SIG-M5 treated with dmso at 0.1 percent for 504 hours (cell line): Measurements from ENCODE around the gene LRRC7.

ENCODE experiments used
- DNase-seq: peaks from one replicate; lab custom pipeline; 2025; ENCODE audit not compliant: unreplicated experiment; lab: John Stamatoyannopoulos, UW

The LRRC7 gene

DNA sequence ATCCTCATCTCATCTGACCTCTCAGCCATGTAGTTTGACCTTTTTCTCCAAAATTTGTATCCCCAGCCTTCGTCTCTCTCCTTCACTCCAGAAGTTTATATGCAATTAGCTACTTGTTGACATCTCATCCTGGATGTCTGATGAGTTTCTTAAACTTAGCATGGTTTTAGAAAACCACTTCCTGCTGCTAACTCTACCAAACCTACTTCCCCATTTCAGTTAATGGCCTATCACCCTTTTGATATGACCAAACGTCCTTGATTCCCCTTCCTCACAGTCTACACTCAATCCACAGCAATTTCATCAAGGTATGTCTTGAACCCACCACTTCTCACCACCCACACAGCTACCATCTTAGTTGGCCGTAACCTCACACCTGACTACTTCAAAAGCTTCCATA, 515.8 kb downstream of the LRRC7 start:
- peak; percentile 70 for DNase-seq

DNA sequence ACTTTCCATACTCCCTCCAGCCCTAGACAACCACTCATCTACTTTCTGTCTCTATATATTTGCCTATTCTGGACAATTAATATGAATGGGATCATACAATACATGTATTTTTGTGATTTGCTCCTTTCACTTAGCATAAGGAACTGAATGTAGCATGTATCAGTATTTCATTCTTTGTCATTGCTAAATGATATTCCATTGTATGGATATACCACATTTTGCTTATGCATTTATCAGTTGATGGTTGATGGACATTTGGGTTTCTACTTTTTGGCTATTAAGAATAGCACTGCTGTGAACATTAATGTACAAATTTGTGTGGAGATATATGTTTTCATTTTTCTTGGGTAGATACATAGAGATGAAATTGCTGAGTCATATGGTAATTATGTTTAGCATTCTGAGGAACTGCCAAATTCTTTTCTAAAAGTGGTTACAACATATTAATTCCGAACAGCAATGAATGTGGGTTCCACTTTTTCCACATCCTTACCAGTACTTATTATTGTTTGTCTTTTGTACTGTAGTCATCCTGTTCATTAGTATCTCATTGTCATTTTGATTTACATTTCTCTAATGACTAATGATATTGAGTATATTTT, 516.7 kb downstream of the LRRC7 start:
- no peak for DNase-seq

DNA sequence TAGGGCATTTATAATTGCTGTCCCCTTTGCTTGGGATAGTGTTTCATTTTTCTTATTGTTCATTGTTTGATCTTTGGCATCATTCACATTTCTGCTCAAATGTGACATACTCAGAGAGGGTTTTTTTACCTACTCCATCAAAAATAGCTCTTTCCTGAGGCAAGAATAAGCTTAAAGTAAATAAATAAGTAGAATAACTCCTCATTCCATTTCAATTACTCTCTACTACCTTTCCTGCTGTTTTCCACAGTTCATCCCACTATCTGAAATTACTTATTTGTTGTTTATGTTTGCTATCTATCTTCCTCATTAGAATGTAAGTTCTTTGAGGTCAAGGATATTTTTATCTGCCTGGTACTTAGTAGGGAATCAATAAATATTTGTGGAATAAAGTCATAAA, 517.8 kb downstream of the LRRC7 start:
- no peak for DNase-seq

DNA sequence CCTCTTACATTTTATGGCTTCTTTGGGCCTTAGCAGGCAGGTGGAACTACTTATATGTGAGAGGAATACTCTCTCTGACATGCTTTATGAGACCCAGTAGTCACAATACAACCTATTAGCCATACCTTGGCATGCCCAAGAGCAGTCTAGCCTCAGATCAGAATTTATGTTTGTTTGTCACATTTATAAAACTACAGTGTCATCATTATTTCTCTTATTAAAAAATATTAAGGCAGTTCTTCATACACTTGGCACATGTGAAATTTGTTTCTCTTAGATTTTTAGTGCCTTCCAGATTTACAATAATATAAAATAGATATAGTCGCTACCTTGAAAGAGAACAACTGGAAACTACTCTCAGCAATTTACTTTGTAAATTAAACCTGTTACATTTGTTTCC, 519.2 kb downstream of the LRRC7 start:
- no peak for DNase-seq

DNA sequence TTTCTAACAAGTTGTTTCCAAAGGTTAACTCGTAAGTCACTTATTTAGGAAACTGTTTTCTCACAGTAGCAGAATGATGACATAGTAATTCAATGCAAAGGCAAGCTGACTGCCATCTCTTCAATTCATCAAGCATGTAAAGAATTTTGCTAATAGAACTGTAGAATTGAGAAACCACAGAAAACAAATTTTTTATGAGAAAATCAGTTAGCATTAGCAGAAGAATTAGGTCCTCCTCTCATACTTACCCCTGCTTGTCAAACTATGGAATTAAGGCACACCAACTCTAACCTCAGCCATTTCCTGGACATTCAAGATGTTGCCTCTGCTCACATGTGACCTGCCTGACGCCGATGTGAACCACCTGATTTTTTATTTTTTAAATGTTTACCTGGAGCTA, 522.4 kb downstream of the LRRC7 start:
- DNase-seq, result no peak

DNA sequence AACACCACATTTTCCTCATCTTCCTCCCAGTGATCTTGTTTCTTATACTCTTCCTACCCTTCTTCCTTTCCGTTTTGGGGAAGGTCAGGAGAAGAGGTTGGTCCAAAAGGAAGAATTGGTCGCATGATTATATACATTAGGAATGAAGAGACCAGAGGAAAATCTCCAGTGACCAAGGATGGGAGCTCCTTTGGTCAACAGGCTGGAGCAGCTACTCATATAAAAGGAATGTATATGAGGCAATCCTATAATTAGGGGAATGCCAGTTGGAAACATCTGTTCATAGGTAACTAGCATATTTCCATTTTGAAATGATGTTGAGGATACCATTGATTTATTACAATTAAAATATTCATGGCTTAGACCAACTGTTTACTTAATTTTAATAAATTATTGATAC, 523.2 kb downstream of the LRRC7 start:
- no peak for DNase-seq

DNA sequence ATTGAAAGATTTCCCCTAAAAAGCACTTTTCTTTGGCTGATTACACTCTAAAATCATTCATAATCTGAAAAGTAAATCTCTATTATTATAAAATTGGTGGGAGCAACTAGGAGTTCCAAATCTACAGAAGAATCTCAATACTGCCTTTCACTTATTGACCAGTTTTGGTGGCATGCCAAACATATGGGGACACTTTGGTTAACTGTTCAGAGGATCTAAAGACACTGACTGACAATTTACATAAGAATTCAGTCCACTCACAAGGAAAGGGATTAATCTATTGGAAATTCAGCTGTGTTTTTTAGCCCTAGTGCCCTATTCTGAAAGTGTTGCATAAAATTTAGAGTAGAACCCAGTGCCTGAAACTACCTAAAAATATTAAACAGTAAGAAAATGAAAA, 524.1 kb downstream of the LRRC7 start:
- no peak for DNase-seq

DNA sequence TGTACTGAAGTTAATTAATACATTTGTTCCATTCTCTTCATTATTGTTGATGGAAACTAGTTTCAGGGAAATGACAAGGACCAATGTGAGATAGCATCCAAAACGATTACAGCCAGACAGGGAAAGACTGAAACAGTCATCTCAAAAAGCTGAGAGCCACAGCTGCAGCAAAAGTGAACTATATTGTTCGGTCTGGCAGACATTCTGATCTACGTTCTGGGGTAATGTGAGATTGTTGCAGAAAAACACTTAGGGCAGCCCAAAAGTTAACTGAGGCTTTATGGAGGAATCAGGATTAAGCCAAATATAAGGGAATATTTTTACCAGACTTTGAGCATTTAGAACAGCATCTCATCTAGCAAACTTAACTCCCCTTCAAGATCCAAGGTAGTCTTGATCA, 524.8 kb downstream of the LRRC7 start:
- no peak for DNase-seq

DNA sequence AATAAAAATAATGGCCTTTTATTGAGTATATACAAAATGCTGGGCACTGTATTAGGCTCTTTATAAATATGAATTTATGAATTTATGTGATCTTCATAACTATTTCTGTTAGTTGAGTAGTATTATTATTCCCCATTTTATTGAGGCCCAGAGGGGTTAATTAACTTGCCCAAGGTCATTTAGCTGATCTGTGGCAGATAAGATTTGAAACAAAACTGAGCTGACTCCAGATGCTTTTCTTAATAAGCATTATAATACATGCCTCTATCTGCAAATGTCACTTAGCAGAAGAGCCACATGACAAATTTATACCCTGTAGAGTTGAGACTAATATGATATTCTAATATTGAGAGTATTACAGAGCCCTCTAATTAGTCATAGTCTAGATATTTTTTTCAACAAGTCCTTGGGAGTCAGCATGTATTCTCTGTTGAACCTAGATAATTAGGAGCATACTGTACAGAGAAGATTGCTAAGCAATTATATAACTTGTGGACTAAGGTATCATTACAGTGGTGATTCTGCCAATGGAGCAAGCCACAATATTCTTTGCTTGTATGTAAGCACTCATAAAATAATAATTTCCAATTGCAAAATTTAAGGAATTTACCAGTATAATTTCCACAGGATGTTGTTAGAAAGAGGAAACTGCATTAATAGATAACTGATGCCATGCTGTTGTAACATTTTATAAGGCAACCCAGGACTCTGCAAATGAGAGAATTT, 525.7 kb downstream of the LRRC7 start:
- no peak for DNase-seq

DNA sequence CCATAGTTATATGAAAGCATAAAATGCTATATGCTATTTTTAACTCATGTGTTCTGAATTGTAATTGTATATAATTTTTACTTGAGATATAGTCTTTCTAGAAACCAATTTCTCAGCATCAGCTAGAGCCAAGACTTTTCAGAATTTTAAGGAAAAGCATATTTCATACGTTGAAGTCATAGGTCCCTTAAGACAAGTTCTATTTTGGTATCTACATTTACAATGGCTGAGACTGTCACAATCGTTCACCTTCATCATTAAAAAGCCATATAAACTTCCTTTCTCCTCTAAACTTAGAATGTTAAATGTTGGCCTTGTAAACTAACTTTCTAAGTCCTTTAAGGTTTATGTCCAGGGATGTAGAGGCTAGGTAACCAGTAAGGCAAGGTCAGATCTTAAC, 533.5 kb downstream of the LRRC7 start:
- DNase-seq, result no peak

DNA sequence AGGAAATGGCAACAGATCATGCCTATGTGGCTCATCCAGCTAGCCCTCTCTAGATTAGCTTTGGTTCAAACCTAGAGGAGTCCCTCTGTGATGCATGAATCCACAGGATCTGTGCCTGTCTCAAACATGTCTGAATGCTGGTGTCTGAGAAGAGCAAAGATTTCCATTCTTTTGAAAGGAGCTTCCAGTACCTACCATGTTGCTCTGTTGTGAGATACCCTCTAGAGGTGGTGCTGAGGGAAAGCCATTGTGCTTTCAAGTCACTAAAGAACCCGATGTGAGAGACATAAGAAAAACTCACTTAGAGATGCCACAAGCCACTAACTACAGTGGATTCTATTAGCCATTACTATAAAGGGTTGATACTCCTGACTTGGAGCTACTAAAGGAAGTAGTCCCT, 534.1 kb downstream of the LRRC7 start:
- no peak for DNase-seq

DNA sequence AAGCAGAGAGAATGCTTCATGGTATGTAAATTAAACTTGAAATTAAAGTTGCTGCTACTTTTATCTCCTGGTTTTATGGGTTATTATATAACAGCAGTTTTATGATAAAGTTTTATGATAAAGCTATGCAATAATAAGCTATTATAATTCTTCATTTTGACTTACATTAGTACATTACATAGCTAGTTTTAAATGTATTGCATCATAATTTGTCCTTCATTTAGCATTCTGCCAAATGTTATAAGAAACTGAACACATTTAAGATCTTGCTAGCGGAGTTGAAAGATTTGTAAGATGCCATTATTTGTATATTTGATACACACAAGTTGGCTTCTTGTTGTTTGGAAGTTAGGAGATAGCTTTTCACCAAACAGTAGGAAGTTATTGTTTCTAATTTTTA, 536.0 kb downstream of the LRRC7 start:
- DNase-seq, result no peak

DNA sequence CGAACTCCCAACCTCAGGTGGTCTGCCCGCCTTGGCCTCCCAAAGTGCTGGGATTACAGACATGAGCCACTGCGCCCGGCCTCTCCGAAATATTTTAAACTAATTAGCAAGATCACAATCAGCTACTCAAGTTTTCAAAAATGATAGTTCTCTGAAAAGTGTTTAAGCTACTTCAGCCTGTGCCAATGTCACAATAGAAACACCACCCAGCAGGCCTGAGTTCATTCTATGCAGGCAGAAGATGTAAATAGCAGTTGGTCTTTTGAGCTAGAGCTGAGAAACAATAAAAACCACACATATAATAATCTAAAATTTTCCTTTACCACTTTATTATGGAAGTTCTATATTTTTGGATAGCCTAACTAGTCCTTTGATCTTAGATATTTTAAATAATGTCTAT, 541.5 kb downstream of the LRRC7 start:
- no peak for DNase-seq

DNA sequence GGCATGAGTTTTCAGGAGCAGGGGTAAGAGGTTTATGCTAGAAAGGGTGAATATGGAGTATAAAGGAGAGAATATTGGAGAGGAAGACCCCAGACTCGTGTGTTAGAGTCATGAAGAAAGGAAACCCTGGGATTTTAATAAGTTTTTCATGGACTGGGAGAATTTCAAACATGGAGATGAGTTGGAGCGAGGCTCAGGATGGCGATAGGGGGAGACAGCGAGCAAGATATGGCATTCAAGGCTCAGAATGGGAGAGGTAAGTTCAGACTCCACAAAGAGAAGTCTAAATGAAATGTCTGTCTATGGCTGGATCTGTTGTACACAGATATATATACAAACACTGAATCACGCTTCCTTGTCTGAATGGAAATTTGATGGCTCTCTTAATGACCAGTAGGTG, 545.1 kb downstream of the LRRC7 start:
- DNase-seq, result no peak

DNA sequence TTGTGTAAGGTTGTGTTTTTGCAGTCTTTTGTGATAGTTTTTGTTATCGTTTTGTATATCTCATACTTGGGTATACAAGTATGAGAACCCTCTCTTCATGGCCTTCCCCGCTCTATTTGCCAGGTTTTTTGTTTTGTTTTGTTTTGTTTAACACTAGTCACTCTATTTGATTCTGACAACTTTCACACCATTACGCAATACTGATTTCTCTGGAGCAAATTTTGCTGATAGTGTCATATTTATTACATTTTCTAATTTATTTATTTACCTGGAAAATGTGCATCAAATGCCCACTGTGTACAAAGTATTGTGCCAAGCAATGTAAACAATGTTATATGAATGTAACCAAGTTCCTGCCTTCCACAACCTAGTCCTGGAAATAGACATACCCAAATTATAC, 547.6 kb downstream of the LRRC7 start:
- DNase-seq, result no peak

DNA sequence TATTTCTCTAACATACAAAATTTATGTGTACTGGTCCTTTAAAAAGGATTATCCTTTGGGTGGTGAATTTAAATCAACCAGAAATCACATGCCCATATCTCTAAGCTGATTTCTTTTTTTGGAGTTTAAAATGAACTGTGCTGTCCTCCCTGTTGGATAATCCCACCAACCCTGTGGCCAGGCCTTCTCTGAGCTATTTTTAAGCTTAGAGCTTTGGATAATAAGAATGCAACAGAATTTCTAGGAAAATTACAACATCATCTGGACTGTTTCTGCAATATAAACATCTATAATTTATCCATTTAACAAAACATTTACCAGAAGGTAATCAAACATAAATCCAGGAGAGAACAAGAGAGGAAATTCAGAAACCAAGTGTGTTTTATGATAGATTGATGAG, 549.3 kb downstream of the LRRC7 start:
- DNase-seq, result no peak

DNA sequence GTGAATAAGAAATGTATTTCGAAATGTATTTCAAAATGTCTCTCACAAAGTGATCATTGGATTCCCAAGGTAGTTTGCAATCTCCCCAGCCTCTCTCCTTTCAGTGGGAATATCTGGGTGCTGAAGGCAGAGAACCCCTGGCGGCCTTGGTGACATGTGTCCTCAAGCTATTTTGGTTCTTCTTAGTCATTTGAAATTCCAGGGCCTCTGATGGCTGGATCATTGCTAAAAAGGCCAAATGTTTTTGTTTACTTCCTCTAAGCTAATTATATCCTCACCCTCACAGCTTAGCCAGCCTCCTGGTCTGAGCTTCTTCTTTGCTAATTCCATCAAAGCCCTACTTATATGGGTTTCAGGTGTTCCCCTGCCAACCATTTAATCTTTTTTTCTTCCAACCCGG, 566.4 kb downstream of the LRRC7 start:
- no peak for DNase-seq

DNA sequence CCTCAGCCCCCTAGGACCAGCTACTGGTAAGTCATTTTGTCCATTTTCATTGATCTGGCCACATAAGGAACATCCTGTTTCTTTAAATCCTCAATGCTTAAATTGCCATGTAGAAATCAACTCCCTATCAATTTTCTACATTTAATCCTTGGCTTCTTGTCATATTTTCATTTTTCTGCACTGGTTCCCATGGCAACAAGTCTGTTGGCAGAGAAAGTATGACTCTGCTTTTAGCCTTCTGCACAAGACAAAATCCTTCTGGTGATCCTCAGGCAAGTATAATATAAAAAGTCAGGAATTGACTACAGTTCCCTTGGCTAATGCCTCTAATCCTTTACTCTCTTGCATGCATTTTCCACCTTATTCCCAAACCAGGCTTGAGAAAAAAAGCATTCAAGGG, 572.6 kb downstream of the LRRC7 start:
- DNase-seq, result no peak

DNA sequence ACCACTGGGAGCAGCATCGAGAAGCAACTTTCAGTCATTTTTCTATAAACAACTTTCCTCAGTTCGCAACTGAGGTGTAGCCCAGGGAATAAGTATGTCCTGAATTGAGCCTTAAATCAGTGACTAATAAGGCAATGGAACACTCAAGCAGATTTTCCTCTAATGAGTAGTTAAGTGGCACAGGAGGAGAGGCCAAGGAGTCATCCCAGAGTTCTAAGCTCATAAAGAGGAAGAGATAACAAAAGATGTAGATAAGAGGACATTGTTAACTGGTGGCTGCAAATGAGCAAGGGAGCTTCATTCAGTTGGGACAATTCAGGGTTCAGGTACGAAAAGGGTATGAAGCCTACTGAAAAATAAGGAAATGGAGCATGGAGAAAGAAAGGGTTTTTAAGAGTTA, 573.2 kb downstream of the LRRC7 start:
- no peak for DNase-seq

DNA sequence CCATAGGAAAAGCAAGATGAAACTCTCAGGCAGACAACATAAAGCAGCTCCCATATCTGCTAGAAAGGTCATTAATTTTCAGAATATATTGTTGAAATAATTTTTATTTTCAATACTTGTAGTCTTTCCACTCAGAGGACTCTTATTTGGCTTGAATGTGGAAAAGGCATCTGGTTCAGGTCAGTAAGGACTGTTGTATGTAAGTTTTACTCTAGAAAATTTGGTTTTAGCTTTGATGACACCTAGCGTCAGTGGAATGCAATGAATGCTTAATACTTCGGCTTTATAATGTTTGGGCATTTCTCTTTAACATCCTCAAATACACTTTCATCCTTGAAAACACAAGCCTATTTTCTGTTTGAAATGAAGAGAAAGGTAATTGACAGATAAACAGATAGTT, 574.4 kb downstream of the LRRC7 start:
- no peak for DNase-seq

DNA sequence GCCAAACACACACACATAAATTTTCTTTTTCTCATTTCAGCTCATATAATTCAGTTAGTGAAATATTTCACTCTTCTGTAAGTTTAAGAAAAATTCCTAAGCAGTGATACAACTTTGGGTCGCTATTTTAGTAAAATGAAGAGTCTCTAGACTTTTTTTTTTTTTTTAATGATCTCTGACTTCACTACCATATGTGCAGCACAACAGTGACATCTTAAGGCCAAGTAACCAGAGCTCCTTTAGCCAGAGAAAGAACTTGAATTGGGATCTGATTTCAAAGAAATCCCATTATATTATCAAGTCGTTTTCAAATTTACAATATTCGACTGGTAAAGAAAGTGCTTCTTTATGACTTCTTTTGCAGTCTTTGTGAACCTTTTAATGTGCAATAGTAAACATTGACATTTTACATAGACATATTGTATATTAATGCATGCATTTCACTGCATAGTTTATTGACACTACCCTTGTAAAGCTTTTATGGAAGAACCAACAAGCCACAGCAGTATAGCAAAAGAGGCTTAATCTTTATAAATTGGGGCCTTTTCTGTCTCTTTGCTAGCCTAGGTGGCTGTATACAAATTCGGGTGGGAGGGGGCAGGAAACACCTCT, 575.4 kb downstream of the LRRC7 start:
- no peak for DNase-seq

DNA sequence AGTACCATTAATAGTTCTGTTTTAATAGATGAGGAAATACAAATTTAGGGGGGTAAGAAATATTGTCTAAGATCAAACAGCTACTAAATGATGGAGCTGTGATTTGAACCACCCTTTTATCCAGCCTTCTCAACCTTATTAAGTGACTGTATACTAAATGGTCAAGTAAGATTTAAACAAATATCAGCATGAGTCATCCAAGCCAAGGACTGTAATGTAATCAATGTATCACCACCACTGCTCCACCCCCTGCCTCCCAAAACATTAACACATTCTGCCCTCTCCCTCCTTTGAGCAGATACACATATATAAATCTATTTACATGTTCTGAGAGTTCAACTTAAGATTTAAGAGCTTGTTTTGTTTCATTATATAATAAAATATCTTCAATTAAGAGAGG, 578.8 kb downstream of the LRRC7 start:
- DNase-seq, result no peak

DNA sequence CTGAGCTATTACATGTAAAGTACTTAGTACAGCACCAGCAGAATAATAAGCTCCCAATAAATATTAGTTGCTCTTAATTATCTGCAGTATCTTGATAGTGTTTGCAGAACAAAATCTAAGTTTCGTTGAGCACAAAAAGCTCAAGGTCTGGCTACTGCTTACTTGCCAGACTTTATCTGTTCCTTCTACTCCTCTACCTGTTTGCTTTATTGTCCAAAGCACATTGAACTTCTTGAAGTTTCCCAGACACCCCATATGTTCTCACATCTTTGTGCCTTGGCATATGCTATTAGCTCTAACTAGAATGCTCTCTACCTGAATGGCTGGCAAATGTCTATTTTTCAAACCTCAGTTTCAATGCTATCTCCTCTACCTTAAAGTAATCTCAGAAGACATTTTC, 582.7 kb downstream of the LRRC7 start:
- DNase-seq, result no peak
